Measurements from ENCODE around the gene OPTC.

DNA sequence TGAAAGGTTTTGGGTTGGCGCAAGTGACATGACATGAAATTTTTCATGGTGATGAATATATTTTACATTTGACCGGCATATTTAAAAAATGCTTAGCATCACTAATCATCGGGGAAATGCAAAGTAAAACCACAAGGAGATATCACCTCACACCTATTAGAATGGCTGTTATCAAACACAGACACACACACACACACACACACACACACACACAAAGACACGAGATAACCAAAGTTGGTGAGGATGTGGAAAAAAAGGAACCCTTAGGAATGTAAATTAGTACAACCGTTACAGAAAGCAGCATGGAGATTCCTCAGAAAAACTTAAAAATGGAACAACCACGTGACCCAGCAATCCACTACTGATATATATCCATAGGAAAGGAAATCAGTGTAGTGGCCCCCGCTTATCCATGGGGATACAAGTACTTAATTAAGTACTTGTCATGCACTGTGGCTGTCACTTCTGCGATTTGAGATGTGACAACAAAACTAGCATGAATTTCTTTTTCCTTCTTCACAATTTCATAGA is 34.2 kb upstream of the OPTC start:
- TF ChIP-seq EZH2 (IDR thresholded peaks at IDR 0.05) (no peak), POLR2AphosphoS5 (IDR thresholded peaks at IDR 0.05; ENCODE audit: borderline replicate concordance, low read depth, low read length) (no peak)

Data from SK-N-MC (cell line).